GM18907 (cell line): ENCODE results near the gene KRTAP9-2.
"Not testable (repeated sequence)": the region's sequence is repeated elsewhere in the genome, so short reads cannot be mapped to it uniquely, and the experiment has no call there.

Source experiments
- ATAC-seq: cut with Tn5 transposase; IDR thresholded peaks from one replicate; pipeline ENCODE4 v1.9.1; 2021; ENCODE audit warnings: mild to moderate bottlenecking, moderate library complexity; ENCODE audit not compliant: unreplicated experiment

Gene KRTAP9-2

DNA sequence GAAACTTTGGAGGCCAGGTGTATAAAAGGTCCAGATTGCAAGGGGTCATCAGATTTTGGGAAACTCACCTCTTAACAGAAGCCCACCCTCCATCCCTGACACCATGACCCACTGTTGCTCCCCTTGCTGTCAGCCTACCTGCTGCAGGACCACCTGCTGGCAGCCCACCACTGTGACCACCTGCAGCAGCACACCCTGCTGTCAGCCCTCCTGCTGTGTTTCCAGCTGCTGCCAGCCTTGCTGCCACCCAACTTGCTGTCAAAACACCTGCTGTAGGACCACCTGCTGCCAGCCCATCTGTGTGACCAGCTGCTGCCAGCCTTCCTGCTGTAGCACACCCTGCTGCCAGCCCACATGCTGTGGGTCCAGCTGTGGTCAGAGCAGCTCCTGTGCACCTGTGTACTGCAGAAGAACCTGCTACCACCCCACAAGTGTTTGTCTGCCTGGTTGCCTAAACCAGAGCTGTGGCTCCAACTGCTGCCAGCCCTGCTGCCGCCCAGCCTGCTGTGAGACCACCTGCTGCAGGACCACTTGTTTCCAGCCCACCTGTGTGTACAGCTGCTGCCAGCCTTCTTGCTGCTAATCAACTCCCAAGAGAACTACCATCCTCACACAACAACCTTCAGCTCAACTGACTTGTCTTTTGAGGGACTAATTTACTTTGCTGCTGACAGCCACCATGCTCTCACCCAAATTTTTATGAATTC is 6.1 kb downstream of the KRTAP9-2 start, which contains the start of gene KRTAP9-3:
TSS of gene KRTAP9-3 (plus strand) at position 51 of the 707 bp plus-strand sequence. CDS start at position 104, 53 bp downstream.
- ATAC-seq: not testable (repeated sequence)

DNA sequence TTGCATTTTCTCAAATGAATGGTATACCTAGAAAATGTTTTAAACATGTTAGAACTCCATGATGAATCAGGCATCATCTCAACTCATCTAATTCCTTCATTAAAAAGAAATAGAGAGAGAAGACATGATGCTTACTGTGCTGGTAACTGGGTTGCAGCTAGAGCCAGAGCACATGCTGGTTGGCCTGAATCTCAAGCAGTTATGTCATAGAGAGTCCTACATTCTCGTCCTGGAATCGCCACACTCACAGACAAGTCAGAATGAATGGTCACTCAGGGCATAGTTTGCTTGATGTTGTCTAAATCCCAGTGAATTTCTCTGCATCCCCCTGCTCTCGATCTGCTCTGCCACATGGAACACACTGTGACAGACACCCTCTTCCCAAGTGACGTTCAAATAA is 10.7 kb downstream of the KRTAP9-2 start:
- not testable (repeated sequence) for ATAC-seq

GRCh38 chr17:41237949-41238437 is 11.5 kb downstream of the KRTAP9-2 start, which contains the start of gene KRTAP9-8:
KRTAP9-8 (plus strand) TSS chr17:41237999; CDS start chr17:41238052, 53 bp downstream.
- ATAC-seq: not testable (repeated sequence)

- ATAC-seq: not testable (repeated sequence)
Measured at GRCh38 chr17:41246995-41247787, 20.7 kb downstream of the KRTAP9-2 start.

DNA sequence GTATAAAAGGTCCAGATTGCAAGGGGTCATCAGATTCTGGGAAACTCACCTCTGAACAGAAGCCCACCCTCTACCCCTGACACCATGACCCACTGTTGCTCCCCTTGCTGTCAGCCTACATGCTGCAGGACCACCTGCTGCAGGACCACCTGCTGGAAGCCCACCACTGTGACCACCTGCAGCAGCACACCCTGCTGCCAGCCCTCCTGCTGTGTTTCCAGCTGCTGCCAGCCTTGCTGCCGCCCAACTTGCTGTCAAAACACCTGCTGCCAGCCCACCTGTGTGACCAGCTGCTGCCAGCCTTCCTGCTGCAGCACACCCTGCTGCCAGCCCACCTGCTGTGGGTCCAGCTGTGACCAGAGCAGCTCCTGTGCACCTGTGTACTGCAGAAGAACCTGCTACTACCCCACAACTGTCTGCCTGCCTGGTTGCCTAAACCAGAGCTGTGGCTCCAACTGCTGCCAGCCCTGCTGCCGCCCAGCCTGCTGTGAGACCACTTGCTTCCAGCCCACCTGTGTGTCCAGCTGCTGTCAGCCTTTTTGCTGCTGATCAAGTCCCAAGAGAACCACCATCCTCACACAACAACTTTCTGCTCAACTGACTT is 23.3 kb downstream of the KRTAP9-2 start, which contains the start of gene KRTAP9-4:
TSS of gene KRTAP9-4 (plus strand) at position 51 of the 604 bp plus-strand sequence. CDS start at position 85, 34 bp downstream.
- not testable (repeated sequence) for ATAC-seq

GRCh38 chr17:41251261-41251660 is 24.8 kb downstream of the KRTAP9-2 start:
- ATAC-seq: no peak

DNA sequence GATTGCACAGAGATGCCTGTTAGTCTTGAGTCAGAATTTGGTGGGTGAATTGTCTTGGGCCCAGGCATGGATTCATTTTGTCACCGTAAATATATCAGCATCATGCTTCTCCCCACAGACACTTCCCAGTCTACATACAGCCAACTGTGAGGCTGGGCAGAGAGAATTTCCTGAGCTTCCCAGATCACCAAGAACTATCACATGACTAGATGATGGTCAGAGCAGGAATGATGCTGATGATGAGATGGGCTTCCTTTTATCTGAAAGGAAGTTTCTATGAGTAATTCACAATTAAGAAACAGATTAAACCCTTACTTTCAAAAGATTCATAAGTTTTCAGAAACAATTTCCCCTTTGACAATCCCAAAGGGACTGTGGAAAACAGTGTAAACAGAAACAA is 28.4 kb downstream of the KRTAP9-2 start:
- no peak for ATAC-seq

DNA sequence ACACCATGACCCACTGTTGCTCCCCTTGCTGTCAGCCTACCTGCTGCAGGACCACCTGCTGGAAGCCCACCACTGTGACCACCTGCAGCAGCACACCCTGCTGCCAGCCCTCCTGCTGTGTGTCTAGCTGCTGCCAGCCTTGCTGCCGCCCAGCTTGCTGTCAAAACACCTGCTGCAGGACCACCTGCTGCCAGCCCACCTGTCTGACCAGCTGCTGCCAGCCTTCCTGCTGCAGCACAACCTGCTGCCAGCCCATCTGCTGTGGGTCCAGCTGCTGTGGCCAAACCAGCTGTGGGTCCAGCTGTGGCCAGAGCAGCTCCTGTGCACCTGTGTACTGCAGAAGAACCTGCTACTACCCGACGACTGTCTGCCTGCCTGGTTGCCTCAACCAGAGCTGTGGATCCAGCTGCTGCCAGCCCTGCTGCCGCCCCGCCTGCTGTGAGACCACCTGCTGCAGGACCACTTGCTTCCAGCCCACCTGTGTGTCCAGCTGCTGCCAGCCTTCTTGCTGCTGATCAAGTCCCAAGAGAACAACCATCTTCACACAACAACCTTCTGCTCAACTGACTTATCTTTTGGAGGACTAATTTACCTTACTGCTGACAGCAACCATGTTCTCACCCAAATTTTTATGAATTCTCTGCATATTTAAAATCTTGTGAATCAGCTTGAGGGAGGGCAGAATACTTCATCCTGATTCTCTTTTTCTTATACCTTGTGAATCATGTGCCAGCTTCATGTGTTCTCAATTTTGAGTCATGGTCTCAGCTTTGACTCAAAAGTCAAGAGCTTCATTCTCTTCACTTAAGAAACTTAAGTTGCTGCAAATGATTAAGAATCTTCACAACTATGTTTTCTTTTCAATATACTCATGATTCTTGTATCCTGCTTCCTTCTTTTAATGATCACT is 29.2 kb downstream of the KRTAP9-2 start, which contains the start of gene KRTAP9-9:
TSS of gene KRTAP9-9 (plus strand) at position 4 of the 910 bp plus-strand sequence.
- not testable (repeated sequence) for ATAC-seq

- ATAC-seq: no peak
Measured at GRCh38 chr17:41256291-41256685, 29.8 kb downstream of the KRTAP9-2 start.

DNA sequence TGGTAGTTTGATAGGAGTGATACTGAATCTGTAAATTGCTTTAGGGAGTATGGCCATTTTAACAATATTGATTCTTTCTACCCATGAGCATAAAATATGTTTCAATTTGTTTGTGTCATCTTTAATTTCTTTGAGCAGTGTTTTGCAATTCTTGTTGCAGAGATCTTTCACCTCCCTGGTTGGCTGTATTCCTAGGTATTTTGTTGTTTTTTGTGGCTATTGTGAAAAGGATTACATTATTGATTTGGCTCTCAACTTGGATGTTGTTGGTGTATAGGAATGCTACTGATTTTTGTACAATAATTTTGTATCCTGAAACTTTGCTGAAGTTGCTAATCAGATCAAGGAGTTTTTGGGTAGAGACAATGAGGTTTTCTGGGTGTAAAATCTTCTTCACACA is 32.0 kb downstream of the KRTAP9-2 start:
- no peak for ATAC-seq

DNA sequence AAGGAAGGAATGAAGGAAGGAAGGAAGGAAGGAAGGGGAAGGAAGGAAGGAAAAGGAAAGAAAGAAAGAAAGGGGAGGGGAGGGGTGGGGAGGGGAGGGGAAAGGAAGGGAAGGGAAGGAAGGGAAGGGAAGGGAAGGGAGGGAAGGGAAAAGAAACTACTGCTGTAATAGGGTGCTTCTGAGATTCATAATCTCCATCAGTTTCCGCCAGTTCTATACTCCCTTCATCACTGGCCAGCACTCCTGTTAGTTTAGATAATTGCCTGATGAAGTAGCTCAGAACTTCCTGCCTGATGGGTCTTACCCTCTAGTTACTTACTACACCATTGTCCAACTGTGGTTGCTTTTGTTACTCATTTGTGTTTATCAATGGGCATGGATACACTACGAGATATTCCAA is 36.8 kb downstream of the KRTAP9-2 start:
- no peak for ATAC-seq

DNA sequence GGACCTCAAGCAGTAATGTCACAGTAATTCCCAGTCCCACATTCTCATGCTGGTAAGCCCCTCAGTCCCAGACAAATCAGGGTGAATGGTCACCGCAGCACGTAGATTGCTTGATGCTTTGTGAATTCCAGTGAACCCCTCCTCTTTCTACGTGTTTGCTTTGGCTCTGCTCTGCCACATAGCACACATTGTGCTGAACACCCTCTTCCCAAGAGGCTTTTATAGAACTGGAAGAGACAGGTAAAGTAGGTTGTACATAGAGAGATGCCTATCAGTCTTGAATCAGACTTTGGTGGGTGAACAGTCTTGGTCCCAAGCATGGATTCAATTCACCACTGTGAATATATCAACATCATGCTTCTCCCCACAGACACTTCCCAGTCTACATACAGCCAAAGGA is 38.2 kb downstream of the KRTAP9-2 start:
- no peak for ATAC-seq

DNA sequence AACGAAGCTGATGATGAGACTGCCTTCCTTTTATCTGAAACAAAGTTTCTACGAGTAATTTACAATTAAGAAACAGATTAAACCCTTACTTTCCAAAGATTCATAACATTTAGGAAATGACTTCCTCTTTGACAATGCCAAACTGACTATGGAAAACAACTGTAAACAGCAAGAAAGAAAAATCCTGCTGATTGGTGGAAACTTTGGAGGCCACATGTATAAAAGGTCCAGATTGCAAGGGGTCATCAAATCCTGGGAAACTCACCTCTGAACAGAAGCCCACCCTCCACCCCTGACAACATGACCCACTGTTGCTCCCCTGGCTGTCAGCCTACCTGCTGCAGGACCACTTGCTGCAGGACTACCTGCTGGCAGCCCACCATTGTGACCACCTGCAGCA is 38.6 kb downstream of the KRTAP9-2 start, which contains the start of gene KRTAP9-6:
TSS of gene KRTAP9-6 (plus strand) at position 301 of the 400 bp plus-strand sequence. CDS start at position 301, 0 bp downstream.
- no peak for ATAC-seq

DNA sequence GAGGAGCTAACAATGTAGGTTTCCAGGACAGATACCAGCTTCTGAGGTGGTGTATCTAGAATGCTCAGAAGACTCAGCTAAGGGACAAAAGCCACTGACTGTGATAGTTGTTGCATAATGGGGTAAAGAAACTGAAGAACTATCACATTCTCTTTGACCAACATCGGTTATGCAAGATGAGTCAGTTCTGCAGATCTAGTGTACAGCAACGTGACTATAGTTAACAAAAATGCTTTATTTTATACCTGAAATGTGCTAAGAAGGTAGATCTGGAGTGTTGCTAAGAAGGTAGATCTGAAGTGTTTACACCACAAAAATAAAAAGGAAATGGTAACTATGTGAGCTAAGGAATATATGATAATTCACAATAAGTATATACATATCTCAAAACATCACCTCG is 41.3 kb downstream of the KRTAP9-2 start:
- ATAC-seq: no peak

DNA sequence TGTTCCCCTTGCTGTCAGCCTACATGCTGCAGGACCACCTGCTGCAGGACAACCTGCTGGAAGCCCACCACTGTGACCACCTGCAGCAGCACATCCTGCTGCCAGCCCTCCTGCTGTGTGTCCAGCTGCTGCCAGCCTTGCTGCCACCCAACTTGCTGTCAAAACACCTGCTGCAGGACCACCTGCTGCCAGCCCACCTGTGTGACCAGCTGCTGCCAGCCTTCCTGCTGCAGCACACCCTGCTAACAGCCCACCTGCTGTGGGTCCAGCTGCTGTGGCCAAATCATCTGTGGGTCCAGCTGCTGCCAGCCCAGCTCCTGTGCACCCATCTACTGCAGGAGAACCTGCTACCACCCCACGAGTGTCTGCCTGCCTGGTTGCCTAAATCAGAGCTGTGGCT is 44.9 kb downstream of the KRTAP9-2 start:
- not testable (repeated sequence) for ATAC-seq

GRCh38 chr17:41271858-41272257 is 45.4 kb downstream of the KRTAP9-2 start:
- ATAC-seq: no peak

GRCh38 chr17:41275648-41276190 is 49.3 kb downstream of the KRTAP9-2 start, which contains the start of gene KRTAP9-7:
KRTAP9-7 (plus strand) TSS chr17:41275698; CDS start chr17:41275698, 0 bp downstream.
- ATAC-seq: not testable (repeated sequence)
